Measurements from ENCODE around the gene TAPBP.

DNA sequence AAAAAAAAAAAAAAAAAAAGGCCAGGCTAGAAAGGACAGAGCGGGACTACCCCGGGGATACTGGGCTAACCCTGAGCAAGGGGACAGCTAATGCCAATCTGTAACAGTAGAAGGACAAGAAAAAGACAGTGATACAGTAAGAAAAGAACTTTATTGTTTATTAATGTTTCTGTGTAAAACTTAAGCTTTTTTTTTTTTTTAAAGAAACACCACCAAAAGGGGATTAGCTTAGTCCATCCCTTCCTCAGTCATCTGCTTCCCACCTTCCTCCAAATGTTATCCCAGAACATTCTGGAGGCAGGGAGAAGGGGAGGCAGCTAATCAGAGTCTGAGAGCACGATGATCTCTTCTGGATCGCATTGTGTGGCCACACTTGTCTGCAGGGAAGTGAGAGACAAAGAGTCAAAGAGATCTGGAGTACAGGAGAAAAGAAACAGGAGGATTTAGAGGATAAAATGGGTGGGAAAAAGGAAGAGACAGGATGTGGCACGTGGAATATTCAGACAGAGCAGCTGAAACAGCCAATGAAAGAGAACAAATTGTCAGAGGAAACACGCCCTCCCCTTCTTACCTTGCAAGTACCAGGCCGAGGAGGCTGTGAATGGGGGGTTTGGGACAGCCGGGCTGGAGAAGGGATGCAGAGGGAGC is 4.7 kb upstream of the TAPBP start:
- TF ChIP-seq EZH2 (IDR thresholded peaks at IDR 0.05) (no peak), EZH2phosphoT487 (IDR thresholded peaks at IDR 0.05) (no peak)
- TF ChIP-seq, protein P1, sequence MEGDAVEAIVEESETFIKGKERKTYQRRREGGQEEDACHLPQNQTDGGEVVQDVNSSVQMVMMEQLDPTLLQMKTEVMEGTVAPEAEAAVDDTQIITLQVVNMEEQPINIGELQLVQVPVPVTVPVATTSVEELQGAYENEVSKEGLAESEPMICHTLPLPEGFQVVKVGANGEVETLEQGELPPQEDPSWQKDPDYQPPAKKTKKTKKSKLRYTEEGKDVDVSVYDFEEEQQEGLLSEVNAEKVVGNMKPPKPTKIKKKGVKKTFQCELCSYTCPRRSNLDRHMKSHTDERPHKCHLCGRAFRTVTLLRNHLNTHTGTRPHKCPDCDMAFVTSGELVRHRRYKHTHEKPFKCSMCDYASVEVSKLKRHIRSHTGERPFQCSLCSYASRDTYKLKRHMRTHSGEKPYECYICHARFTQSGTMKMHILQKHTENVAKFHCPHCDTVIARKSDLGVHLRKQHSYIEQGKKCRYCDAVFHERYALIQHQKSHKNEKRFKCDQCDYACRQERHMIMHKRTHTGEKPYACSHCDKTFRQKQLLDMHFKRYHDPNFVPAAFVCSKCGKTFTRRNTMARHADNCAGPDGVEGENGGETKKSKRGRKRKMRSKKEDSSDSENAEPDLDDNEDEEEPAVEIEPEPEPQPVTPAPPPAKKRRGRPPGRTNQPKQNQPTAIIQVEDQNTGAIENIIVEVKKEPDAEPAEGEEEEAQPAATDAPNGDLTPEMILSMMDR (IDR thresholded peaks at IDR 0.05): no peak

Data from neural progenitor cell (in vitro differentiated cells).